ENCODE data around the gene NAP1L4. TPM values are rescaled to one million over a fixed set of nuclear protein-coding genes. Genes with fewer than 3 reads are reported as not detected.

NAP1L4 gene
- total and polyA plus RNA-seq, 2 experiments from 2014 or later, result 68.8 to 121 TPM

DNA sequence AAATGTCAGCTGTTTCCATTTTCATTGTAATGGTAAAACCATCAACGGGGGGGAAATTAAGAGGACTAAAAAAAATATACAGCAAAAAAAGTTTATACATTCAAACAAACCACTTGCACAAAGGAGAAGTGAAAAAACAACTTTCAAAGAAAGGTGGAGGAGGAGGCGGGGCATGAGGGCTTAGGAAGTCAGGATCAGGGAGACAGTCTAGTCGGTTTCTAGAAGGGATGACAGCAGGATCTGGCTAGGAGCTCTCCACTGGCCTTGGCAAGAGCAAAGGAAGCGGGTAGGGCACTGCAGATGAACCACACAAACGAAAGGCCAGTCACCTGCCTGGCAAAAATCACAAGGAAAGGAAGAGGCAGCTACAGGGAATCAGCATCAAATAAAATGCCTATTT, 31.0 kb downstream of the NAP1L4 start:
- Histone ChIP-seq H3F3A (ENCODE audit: insufficient read depth) (no peaks in the 10 kb centered on the region), H3K9me3 (ENCODE audit: low read depth) (no peaks in the 10 kb centered on the region), H3K27ac (no peak overlapping the region), H3K9me2 (ENCODE audit: insufficient read depth) (no peaks in the 10 kb centered on the region), H3K4me1 (ENCODE audit: insufficient read depth) (no peaks in the 10 kb centered on the region), H3K4me2 (ENCODE audit: unreplicated experiment) (no peak overlapping the region), H3K4me3 (no peak overlapping the region), H3K36me3 (ENCODE audit: low read depth) (peaks cover 59% of the 10 kb centered on the region), H3K27me3 (replicated peaks; ENCODE audit: insufficient read depth) (no peaks in the 10 kb centered on the region), H3K79me2 (ENCODE audit: insufficient read depth) (peaks cover 54% of the 10 kb centered on the region), H2AFZ (no peak overlapping the region), H3K9ac (no peak overlapping the region), H4K20me1 (ENCODE audit: insufficient read depth) (no peaks in the 10 kb centered on the region)
- DNase-seq, result no peak
- WGBS, 2 experiments (ENCODE audit: low coverage in 1 of 2, low lambda C conversion rate in 2 of 2, missing lambda C conversion rate in 2 of 2), result 90 to 95% methylated on average over 5 of the region's 5 CpGs
- in situ Hi-C loops (cut with MboI), result no loop called here
- no peak for TF ChIP-seq EZH2 (IDR thresholded peaks at IDR 0.05; ENCODE audit: insufficient read depth, poor library complexity, severe bottlenecking)
- TF ChIP-seq EZH2phosphoT487 (IDR thresholded peaks at IDR 0.05; ENCODE audit: insufficient read depth, low read depth), result no peak

DNA sequence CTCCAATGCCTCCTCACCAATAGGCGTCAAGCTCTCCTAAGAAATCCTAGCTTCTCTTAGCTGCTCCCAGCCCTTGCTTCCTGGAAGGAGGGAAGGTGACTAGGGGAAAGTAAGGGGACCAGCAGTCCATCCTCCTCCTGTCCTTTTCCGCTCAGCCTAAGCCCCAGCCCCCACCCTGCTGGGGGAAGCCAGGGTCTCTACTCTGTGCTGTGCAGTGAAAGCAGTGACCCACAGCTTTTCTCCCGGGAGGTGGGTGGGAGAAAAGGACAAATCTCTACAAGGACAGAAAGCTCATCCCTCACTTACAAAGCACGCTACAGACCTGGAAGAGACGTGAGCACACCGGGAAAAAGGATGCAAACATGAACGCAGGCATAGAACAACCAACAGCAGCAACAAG, 32.0 kb downstream of the NAP1L4 start:
- in situ Hi-C loops (cut with MboI), result no loop called here
- 95 to 98% methylated on average over 7 of the region's 7 CpGs for whole genome bisulfite sequencing, 2 experiments (ENCODE audit: low coverage in 1 of 2, low lambda C conversion rate in 2 of 2, missing lambda C conversion rate in 2 of 2)
- H3F3A ChIP-seq (ENCODE audit: insufficient read depth), result no peaks in the 10 kb centered on the region
- H3K27ac ChIP-seq, result no peak overlapping the region
- H3K9me2 ChIP-seq (ENCODE audit: insufficient read depth), result no peaks in the 10 kb centered on the region
- no peak overlapping the region for H2AFZ ChIP-seq
- no peak overlapping the region for H3K4me3 ChIP-seq
- no peaks in the 10 kb centered on the region for H3K27me3 ChIP-seq (replicated peaks; ENCODE audit: insufficient read depth)
- H3K79me2 ChIP-seq (ENCODE audit: insufficient read depth), result peaks cover 44% of the 10 kb centered on the region
- TF ChIP-seq EZH2 (IDR thresholded peaks at IDR 0.05; ENCODE audit: insufficient read depth, poor library complexity, severe bottlenecking) (no peak), EZH2phosphoT487 (IDR thresholded peaks at IDR 0.05; ENCODE audit: insufficient read depth, low read depth) (no peak)
- H4K20me1 ChIP-seq (ENCODE audit: insufficient read depth), result no peaks in the 10 kb centered on the region
- peaks cover 58% of the 10 kb centered on the region for H3K36me3 ChIP-seq (ENCODE audit: low read depth)
- no peak for DNase-seq
- H3K4me2 ChIP-seq (ENCODE audit: unreplicated experiment), result no peak overlapping the region
- no peaks in the 10 kb centered on the region for H3K4me1 ChIP-seq (ENCODE audit: insufficient read depth)
- no peaks in the 10 kb centered on the region for H3K9me3 ChIP-seq (ENCODE audit: low read depth)
- H3K9ac ChIP-seq, result no peak overlapping the region

DNA sequence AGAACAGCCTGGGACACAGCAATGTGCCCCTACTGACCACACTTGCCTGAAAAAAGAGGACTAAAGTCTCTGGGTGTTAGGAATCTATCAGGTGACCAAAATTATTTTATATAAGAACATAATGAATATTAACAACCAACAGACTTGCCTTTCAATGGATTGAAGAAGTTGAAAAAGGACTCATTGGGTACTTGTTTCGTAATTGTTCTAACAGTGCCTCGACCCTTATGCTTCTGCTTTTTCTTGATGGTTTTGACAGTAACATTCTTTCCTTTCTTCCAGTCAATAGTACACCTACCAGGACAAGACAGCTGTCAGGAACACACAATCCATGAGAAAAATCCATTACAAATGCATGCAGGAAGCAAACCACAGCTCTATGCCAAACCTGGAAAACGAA, 33.9 kb downstream of the NAP1L4 start:
- no peak overlapping the region for H3K27ac ChIP-seq
- H3K4me2 ChIP-seq (ENCODE audit: unreplicated experiment), result no peak overlapping the region
- H3F3A ChIP-seq (ENCODE audit: insufficient read depth), result peaks cover 9% of the 10 kb centered on the region
- no peak for DNase-seq
- no peaks in the 10 kb centered on the region for H3K4me1 ChIP-seq (ENCODE audit: insufficient read depth)
- H3K36me3 ChIP-seq (ENCODE audit: low read depth), result peaks cover 53% of the 10 kb centered on the region
- H4K20me1 ChIP-seq (ENCODE audit: insufficient read depth), result no peaks in the 10 kb centered on the region
- H3K9me2 ChIP-seq (ENCODE audit: insufficient read depth), result no peaks in the 10 kb centered on the region
- 57 to 64% methylated on average over 3 of the region's 3 CpGs for WGBS, 2 experiments (ENCODE audit: low coverage in 1 of 2, low lambda C conversion rate in 2 of 2, missing lambda C conversion rate in 2 of 2)
- H2AFZ ChIP-seq, result no peak overlapping the region
- in situ Hi-C loops (cut with MboI), result no loop called here
- TF ChIP-seq EZH2 (IDR thresholded peaks at IDR 0.05; ENCODE audit: insufficient read depth, poor library complexity, severe bottlenecking) (no peak), EZH2phosphoT487 (IDR thresholded peaks at IDR 0.05; ENCODE audit: insufficient read depth, low read depth) (no peak)
- no peaks in the 10 kb centered on the region for H3K27me3 ChIP-seq (replicated peaks; ENCODE audit: insufficient read depth)
- H3K9me3 ChIP-seq (ENCODE audit: low read depth), result no peaks in the 10 kb centered on the region
- H3K9ac ChIP-seq, result no peak overlapping the region
- H3K79me2 ChIP-seq (ENCODE audit: insufficient read depth), result peaks cover 39% of the 10 kb centered on the region
- no peak overlapping the region for H3K4me3 ChIP-seq

DNA sequence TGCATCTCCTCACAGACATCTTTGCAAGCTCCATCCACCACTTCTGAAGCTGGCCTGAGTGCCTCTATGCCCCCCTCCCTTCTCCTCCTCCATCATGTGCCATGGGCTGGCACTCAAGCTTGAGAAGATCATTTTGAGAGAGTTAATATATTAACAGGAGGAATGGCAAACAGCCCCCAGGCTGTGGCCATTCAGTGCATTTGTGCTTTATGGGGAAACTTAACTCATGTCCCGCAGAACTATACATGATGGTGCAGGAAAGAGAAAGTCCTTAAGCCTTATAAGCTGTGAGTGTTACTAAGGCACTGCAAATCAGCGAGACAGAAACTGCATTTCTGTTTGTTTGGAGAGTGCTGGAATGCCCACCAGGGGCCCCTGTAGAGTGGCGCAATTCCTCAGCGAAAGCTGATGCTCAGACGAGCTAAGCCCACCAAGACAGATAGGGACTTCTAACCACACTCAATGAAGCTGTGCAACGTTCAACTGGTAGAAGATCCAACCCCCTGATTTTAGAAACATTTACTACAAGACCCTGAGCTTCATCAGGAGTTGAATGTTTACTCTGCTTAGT, 36.1 kb downstream of the NAP1L4 start:
- H3K27ac ChIP-seq, result no peak overlapping the region
- no peaks in the 10 kb centered on the region for H3K9me3 ChIP-seq (ENCODE audit: low read depth)
- peaks cover 49% of the 10 kb centered on the region for H3K36me3 ChIP-seq (ENCODE audit: low read depth)
- no peak overlapping the region for H2AFZ ChIP-seq
- no peaks in the 10 kb centered on the region for H4K20me1 ChIP-seq (ENCODE audit: insufficient read depth)
- H3K4me3 ChIP-seq, result no peak overlapping the region
- peaks cover 24% of the 10 kb centered on the region for H3K79me2 ChIP-seq (ENCODE audit: insufficient read depth)
- H3K9me2 ChIP-seq (ENCODE audit: insufficient read depth), result no peaks in the 10 kb centered on the region
- DNase-seq, result no peak
- in situ Hi-C loops (cut with MboI), result no loop called here
- TF ChIP-seq EZH2 (IDR thresholded peaks at IDR 0.05; ENCODE audit: insufficient read depth, poor library complexity, severe bottlenecking) (no peak), EZH2phosphoT487 (IDR thresholded peaks at IDR 0.05; ENCODE audit: insufficient read depth, low read depth) (no peak)
- WGBS, 2 experiments (ENCODE audit: low coverage in 1 of 2, low lambda C conversion rate in 2 of 2, missing lambda C conversion rate in 2 of 2), result 84 to 85% methylated on average over 6 of the region's 6 CpGs
- peaks cover 32% of the 10 kb centered on the region for H3F3A ChIP-seq (ENCODE audit: insufficient read depth)
- H3K4me1 ChIP-seq (ENCODE audit: insufficient read depth), result peaks cover 14% of the 10 kb centered on the region
- no peak overlapping the region for H3K4me2 ChIP-seq (ENCODE audit: unreplicated experiment)
- H3K9ac ChIP-seq, result no peak overlapping the region
- no peaks in the 10 kb centered on the region for H3K27me3 ChIP-seq (replicated peaks; ENCODE audit: insufficient read depth)

DNA sequence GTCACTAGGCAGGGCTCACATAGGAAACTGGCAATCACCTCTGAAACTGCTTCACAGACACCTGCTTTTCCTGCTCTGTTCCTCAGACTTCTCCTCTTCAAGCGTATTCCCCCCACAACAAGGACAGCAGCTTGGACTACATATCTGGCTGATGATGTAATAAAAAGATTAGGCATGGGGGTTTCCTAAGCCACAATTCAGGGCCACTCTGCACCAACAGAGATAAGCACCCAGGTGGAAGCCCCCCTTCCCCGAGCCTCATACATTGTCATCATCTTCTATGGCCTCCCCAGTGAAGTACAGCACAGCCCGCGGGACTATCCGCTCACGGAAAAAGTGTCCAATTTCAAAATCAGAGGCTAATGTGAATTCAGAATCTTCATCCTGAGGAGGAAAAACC, 37.9 kb downstream of the NAP1L4 start:
- no peak overlapping the region for H3K4me2 ChIP-seq (ENCODE audit: unreplicated experiment)
- H3K27ac ChIP-seq, result no peak overlapping the region
- WGBS, 2 experiments (ENCODE audit: low coverage in 1 of 2, low lambda C conversion rate in 2 of 2, missing lambda C conversion rate in 2 of 2), result 96 to 99% methylated on average over 6 of the region's 6 CpGs
- no peak overlapping the region for H3K9ac ChIP-seq
- H3K4me1 ChIP-seq (ENCODE audit: insufficient read depth), result peaks cover 19% of the 10 kb centered on the region
- in situ Hi-C loops (cut with MboI), result no loop called here
- no peak overlapping the region for H2AFZ ChIP-seq
- H3K9me3 ChIP-seq (ENCODE audit: low read depth), result no peaks in the 10 kb centered on the region
- DNase-seq, result no peak
- H3K79me2 ChIP-seq (ENCODE audit: insufficient read depth), result peaks cover 32% of the 10 kb centered on the region
- no peak overlapping the region for H3K4me3 ChIP-seq
- no peaks in the 10 kb centered on the region for H3K27me3 ChIP-seq (replicated peaks; ENCODE audit: insufficient read depth)
- H3K9me2 ChIP-seq (ENCODE audit: insufficient read depth), result no peaks in the 10 kb centered on the region
- H3K36me3 ChIP-seq (ENCODE audit: low read depth), result peaks cover 50% of the 10 kb centered on the region
- TF ChIP-seq EZH2 (IDR thresholded peaks at IDR 0.05; ENCODE audit: insufficient read depth, poor library complexity, severe bottlenecking) (no peak), EZH2phosphoT487 (IDR thresholded peaks at IDR 0.05; ENCODE audit: insufficient read depth, low read depth) (no peak)
- H4K20me1 ChIP-seq (ENCODE audit: insufficient read depth), result no peaks in the 10 kb centered on the region
- peaks cover 36% of the 10 kb centered on the region for H3F3A ChIP-seq (ENCODE audit: insufficient read depth)
